T-cell (primary cell): ENCODE data around the gene KCNMA1. TPM values are rescaled to one million over a fixed set of nuclear protein-coding genes. Genes with fewer than 3 reads are reported as not detected.

ENCODE experiments used
- ATAC-seq, 4 experiments: fragments of 200-7000 bp in 3 of 4; fragments of 150-1000 bp in 1 of 4; cut with Tn5 transposase; replicated peaks in 1 of 4; 1 replicate in 3 of 4; 2 replicates in 1 of 4; pipeline ENCODE4 v1.10.0; 2021; ENCODE audit warnings: moderate library complexity in 3 of 4, mild to moderate bottlenecking in 2 of 4, moderate number of reproducible peaks in 1 of 4
- CTCF ChIA-PET, 2 donors: fragments of 300-600 bp; sonication (Branson Sonifier 250); formaldehyde crosslinking; loops; one replicate each; lab custom pipeline; 2022; ENCODE audit warnings: antibody characterized with exemption in 2 of 2; lab: Charles Lee
- POLR2A ChIA-PET, 2 donors: fragments of 300-600 bp; sonication (Branson Sonifier 250); formaldehyde crosslinking; loops; one replicate each; lab custom pipeline; 2022; ENCODE audit warnings: antibody characterized with exemption in 2 of 2; lab: Charles Lee
- DNase-seq, 35 experiments: peaks; one replicate each; pipeline versions ENCODE4 v3.0.0 to v3.0.0-alpha.2; 2013 to 2023
- H3K27ac ChIP-seq: one replicate; pipeline ENCODE4 v1.5.1; 2013; ENCODE audit warnings: low read length
- H3K27me3 ChIP-seq, 2 experiments: replicated peaks in 1 of 2; 1 replicate in 1 of 2; 2 replicates in 1 of 2; pipeline versions ENCODE4 v1.6.1 to v1.7.0; 2013; ENCODE audit warnings: low read length in 1 of 2, mixed read lengths in 1 of 2; ENCODE audit not compliant: control insufficient read depth in 2 of 2, insufficient read depth in 2 of 2; ENCODE audit errors: extremely low read depth in 1 of 2
- H3K36me3 ChIP-seq, 2 donors: 1 replicate in 1 of 2; 2 replicates in 1 of 2; pipeline versions ENCODE4 v1.6.1 to v1.7.0; 2013; ENCODE audit warnings: low read length in 1 of 2; ENCODE audit not compliant: control insufficient read depth in 2 of 2, insufficient read depth in 1 of 2; ENCODE audit errors: extremely low read depth in 1 of 2
- H3K4me1 ChIP-seq, 2 experiments: 1 replicate in 1 of 2; 2 replicates in 1 of 2; pipeline versions ENCODE4 v1.6.1 to v1.7.0; 2013; ENCODE audit warnings: low read length in 2 of 2, mixed read lengths in 1 of 2; ENCODE audit not compliant: insufficient read depth in 2 of 2, control insufficient read depth in 1 of 2; ENCODE audit errors: extremely low read depth in 1 of 2
- H3K4me3 ChIP-seq, 2 donors: 1 replicate in 1 of 2; 2 replicates in 1 of 2; pipeline versions ENCODE4 v1.5.1 to v1.7.0; 2013; ENCODE audit warnings: mild to moderate bottlenecking in 2 of 2, low read length in 1 of 2, moderate library complexity in 1 of 2; ENCODE audit not compliant: control insufficient read depth in 1 of 2; ENCODE audit errors: extremely low read depth in 1 of 2
- H3K9me3 ChIP-seq: 2 replicates; pipeline ENCODE4 v1.7.0; 2013
- H3K27ac Mint-ChIP-seq, 2 donors: one replicate each; pipeline ENCODE4 v1.8.0; 2020 to 2021; ENCODE audit warnings: mild to moderate bottlenecking in 2 of 2, mixed read lengths in 2 of 2
- H3K27me3 Mint-ChIP-seq, 2 donors: one replicate each; pipeline ENCODE4 v1.8.0; 2021 to 2022; ENCODE audit warnings: mixed read lengths in 2 of 2
- H3K36me3 Mint-ChIP-seq: one replicate; pipeline ENCODE4 v1.8.0; 2021; ENCODE audit warnings: mixed read lengths
- H3K4me1 Mint-ChIP-seq, 3 donors: one replicate each; pipeline ENCODE4 v1.8.0; 2020 to 2022; ENCODE audit warnings: mixed read lengths in 3 of 3, mild to moderate bottlenecking in 1 of 3
- H3K4me3 Mint-ChIP-seq, 3 donors: one replicate each; pipeline ENCODE4 v1.8.0; 2020 to 2022; ENCODE audit warnings: mild to moderate bottlenecking in 3 of 3, mixed read lengths in 3 of 3, moderate library complexity in 3 of 3
- H3K9me3 Mint-ChIP-seq, 3 donors: one replicate each; pipeline ENCODE4 v1.8.0; 2020 to 2022; ENCODE audit warnings: mixed read lengths in 3 of 3
- WGBS: methylation state at CpG from one replicate; pipeline ENCODE4 v1.1.5; 2013; ENCODE audit warnings: missing lambda C conversion rate; ENCODE audit not compliant: insufficient coverage; 5-methylcytosine and 5-hydroxymethylcytosine counted together
- total RNA-seq, 35 experiments: library from RNA in 6 of 35; stranded (reverse) in 6 of 35; fragments of 120-200 nt in 1 of 35; gene quantifications; one replicate each; pipeline versions ENCODE4 v1.2.1 to v1.2.4 and lab custom pipeline; 2013 to 2026

Gene KCNMA1
- total RNA-seq, 5 donors from 2014 or later (not counting 1 experiment from before 2014, with no cell fraction given), result 0.14 to 1.6 (median 0.60) TPM

DNA sequence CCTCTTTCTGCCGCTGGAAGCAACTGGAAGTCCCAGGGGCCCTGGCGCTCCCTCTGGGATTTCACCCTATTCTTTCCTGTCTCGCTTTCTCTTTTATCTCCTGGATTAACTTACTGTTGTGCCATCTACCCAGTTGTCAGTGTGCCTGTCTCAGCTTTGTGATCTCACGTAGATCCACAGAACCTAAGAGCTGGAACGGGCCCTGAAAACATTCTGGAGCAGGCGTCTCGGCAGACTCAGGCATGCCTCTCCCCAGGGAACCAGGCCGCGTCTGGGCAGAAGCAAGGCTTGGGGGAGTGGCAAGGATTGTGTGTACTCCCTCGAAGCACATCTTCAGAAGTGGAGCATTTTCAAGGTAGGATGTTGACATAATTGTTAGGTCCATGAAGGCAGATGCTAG, 87.2 kb downstream of the KCNMA1 start:
- Histone ChIP-seq H3K27ac (no peak overlapping the region), H3K4me3 (no peak overlapping the region), H3K27me3 (peaks cover 0 to 21% of the 10 kb centered on the region in 2 experiments), H3K36me3 (no peaks in the 10 kb centered on the region), H3K4me1 (no peaks in the 10 kb centered on the region), H3K9me3 (no peaks in the 10 kb centered on the region)
- Mint-ChIP-seq H3K36me3 (no peaks in the 10 kb centered on the region), H3K9me3 (no peaks in the 10 kb centered on the region), H3K4me3 (no peak overlapping the region), H3K27ac (no peak overlapping the region), H3K27me3 (peaks cover 9 to 14% of the 10 kb centered on the region in 2 donors), H3K4me1 (no peaks in the 10 kb centered on the region)
- ChIA-PET POLR2A (no interaction called here), CTCF (no interaction called here)
- 84% methylated on average over 9 of the region's 10 CpGs for WGBS
- ATAC-seq, result no peak
- no peak for DNase-seq

DNA sequence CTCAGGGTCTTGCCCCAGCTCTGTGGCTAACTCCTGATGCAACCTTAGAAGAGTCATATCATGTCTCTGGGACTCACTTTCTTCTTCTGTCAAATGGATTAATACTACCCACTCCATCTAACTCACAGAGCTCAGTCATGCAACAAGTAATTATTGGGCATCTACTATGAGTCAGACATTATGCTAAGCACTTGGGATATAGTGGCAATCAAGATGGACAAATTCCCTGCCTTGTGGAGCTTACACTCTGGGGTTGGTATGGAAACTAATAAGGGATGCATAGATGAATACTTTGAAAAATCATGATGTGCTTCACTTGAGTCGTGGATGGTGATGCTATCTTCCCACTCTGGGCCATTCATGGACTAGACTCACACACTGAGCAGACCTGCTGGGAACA, 88.9 kb downstream of the KCNMA1 start:
- Histone ChIP-seq H3K4me1 (no peaks in the 10 kb centered on the region), H3K36me3 (no peaks in the 10 kb centered on the region), H3K4me3 (no peak overlapping the region), H3K9me3 (no peaks in the 10 kb centered on the region), H3K27ac (no peak overlapping the region), H3K27me3 (peaks cover 0 to 19% of the 10 kb centered on the region in 2 experiments)
- ChIA-PET CTCF (no interaction called here), POLR2A (no interaction called here)
- ATAC-seq (no peak), DNase-seq (no peak)
- Mint-ChIP-seq H3K4me1 (no peaks in the 10 kb centered on the region), H3K27me3 (peaks cover 9 to 14% of the 10 kb centered on the region in 2 donors), H3K36me3 (no peaks in the 10 kb centered on the region), H3K27ac (no peak overlapping the region), H3K4me3 (no peak overlapping the region), H3K9me3 (peaks cover 0 to 6% (median 0%) of the 10 kb centered on the region in 3 donors)
- 40% methylated on average over 1 of the region's 1 CpG for whole genome bisulfite sequencing

DNA sequence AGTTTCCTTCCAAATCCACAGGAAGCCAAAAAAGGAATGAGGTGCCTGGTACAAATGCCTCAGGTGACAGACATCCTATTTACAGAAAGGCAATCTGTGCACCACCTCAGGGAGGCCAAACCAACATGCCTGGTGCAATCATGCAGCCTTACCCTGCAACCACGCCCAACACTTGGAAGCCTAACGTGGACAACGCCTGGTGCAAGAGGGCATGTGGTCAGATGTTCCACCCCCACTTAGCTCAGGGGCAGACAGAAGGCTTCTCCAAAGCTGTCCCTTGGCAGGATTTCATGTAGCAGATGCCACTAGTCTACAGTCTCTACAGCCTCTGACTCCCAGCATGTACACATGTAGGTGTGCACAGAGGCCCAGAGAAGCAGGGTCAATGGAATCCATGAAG, 89.5 kb downstream of the KCNMA1 start:
- H3K4me3 ChIP-seq, result no peak overlapping the region
- Mint-ChIP-seq H3K36me3 (no peaks in the 10 kb centered on the region), H3K27ac (no peak overlapping the region), H3K27me3 (peaks cover 9 to 14% of the 10 kb centered on the region in 2 donors), H3K4me1 (no peaks in the 10 kb centered on the region), H3K4me3 (no peak overlapping the region), H3K9me3 (peaks cover 0 to 7% (median 0%) of the 10 kb centered on the region in 3 donors)
- DNase-seq (no peak), ATAC-seq (no peak)
- WGBS, result 95% methylated on average over 3 of the region's 3 CpGs
- no peaks in the 10 kb centered on the region for H3K9me3 ChIP-seq
- POLR2A ChIA-PET, result no interaction called here
- no peak overlapping the region for H3K27ac ChIP-seq
- no peaks in the 10 kb centered on the region for H3K36me3 ChIP-seq
- H3K4me1 ChIP-seq, result no peaks in the 10 kb centered on the region
- peaks cover 0 to 15% of the 10 kb centered on the region in 2 experiments for H3K27me3 ChIP-seq
- CTCF ChIA-PET, result no interaction called here

DNA sequence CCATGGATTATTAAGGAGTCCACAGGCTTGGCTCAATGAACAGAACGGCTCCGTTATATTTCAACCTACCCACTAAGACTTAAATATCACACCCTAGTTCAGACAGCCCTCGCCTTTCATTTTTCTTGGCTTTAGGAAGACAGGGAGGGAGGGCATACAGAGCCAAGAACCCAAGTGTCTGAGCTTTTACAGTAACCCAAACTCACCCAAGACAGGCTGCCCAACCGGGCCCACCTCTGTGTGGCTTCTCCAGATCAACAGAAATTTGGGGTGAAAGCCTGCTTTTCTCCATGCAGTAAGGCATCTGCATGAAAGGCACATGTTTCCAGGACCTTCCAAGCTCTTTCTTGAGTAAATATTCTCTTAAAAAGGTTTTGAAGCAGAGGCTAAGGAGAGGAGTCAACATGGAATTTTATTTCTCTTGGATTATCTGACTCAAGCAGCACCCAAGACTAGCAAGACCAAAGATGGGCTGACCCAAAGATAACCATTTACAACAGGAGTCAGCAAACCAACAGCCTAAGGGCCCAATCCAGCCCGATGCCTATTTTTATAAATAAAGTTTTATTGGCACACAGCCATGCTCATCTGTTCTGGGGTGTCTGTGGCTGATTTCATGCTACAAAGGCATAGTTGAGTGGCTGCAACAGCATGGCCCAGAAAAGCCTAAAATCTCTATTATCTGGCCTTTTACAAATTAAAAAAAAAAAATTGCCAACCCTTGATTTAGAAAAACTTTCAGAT, 90.1 kb downstream of the KCNMA1 start:
- Mint-ChIP-seq H3K4me3 (no peak overlapping the region), H3K4me1 (no peaks in the 10 kb centered on the region), H3K27me3 (peaks cover 9 to 14% of the 10 kb centered on the region in 2 donors), H3K36me3 (no peaks in the 10 kb centered on the region), H3K27ac (no peak overlapping the region), H3K9me3 (peaks cover 0 to 10% (median 0%) of the 10 kb centered on the region in 3 donors)
- DNase-seq, result no peak
- POLR2A ChIA-PET, result interaction anchor here in 1 of 2 donors (0.6 kb wide), 1 partner anchor 124 kb away, joined by 3 read pairs; no protein-coding TSS in a partner anchor
- no peak overlapping the region for H3K4me3 ChIP-seq
- no peaks in the 10 kb centered on the region for H3K9me3 ChIP-seq
- CTCF ChIA-PET, result no interaction called here
- ATAC-seq, result no peak
- WGBS, result no CpG with 5 or more reads among the region's 5 CpGs
- H3K27ac ChIP-seq, result no peak overlapping the region
- H3K4me1 ChIP-seq, result no peaks in the 10 kb centered on the region
- H3K27me3 ChIP-seq, result peaks cover 0 to 15% of the 10 kb centered on the region in 2 experiments
- H3K36me3 ChIP-seq, result no peaks in the 10 kb centered on the region

DNA sequence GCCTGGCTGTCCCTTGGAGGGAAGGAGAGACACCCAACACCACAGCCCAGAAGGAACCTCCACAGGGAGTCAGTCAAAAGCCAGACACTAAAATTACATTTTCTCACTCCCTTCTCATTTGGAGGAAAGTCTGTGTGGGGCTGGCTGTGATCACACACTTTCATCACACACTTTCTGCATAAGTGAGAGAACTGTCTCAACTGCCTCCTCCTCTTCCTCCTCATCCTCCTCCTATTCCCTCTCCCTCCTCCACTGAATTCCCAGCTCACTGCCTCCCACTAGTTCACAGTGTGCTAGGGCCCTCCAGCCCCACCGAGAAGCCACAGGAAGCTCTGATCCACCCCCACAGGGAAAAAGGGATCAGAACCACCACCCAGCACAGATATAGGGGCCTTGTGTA, 91.6 kb downstream of the KCNMA1 start:
- Histone ChIP-seq H3K4me3 (no peak overlapping the region), H3K36me3 (no peaks in the 10 kb centered on the region), H3K27ac (no peak overlapping the region), H3K9me3 (no peaks in the 10 kb centered on the region), H3K27me3 (peaks cover 0 to 15% of the 10 kb centered on the region in 2 experiments), H3K4me1 (no peaks in the 10 kb centered on the region)
- no peak for ATAC-seq
- Mint-ChIP-seq H3K27ac (no peak overlapping the region), H3K4me1 (no peaks in the 10 kb centered on the region), H3K27me3 (peaks cover 7 to 14% of the 10 kb centered on the region in 2 donors), H3K4me3 (no peak overlapping the region), H3K36me3 (no peaks in the 10 kb centered on the region), H3K9me3 (peaks cover 0 to 11% (median 0%) of the 10 kb centered on the region in 3 donors)
- ChIA-PET CTCF (no interaction called here), POLR2A (no interaction called here)
- 80% methylated on average over 1 of the region's 1 CpG for WGBS
- no peak for DNase-seq

DNA sequence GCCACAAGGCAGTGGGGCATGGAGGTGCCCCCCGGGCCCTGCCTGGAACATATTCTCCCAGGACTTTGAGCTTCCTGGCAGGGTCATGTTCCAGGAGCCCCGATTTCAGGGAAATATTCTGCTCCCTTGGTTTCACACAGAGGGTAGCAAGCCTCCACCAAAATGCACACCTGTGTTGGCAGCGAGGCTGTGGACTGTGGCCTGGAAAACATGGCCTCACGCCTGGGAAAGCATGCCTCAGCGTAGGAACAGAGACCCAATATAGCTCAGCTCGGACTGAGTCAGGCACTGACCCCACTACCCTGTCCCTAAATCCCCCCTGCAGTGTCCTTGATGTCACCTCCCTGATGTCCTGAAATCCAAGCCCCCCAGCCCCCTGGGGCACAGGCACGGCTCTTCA, 92.0 kb downstream of the KCNMA1 start:
- H3K9me3 Mint-ChIP-seq, result peaks cover 0 to 13% (median 0%) of the 10 kb centered on the region in 3 donors
- POLR2A ChIA-PET, result no interaction called here
- no peak for DNase-seq
- Histone ChIP-seq H3K27me3 (peaks cover 0 to 15% of the 10 kb centered on the region in 2 experiments), H3K4me3 (no peak overlapping the region), H3K27ac (no peak overlapping the region), H3K36me3 (no peaks in the 10 kb centered on the region), H3K4me1 (no peaks in the 10 kb centered on the region), H3K9me3 (no peaks in the 10 kb centered on the region)
- H3K4me3 Mint-ChIP-seq, result no peak overlapping the region
- no peak for ATAC-seq
- peaks cover 7 to 14% of the 10 kb centered on the region in 2 donors for H3K27me3 Mint-ChIP-seq
- H3K4me1 Mint-ChIP-seq, result no peaks in the 10 kb centered on the region
- H3K36me3 Mint-ChIP-seq, result no peaks in the 10 kb centered on the region
- CTCF ChIA-PET, result no interaction called here
- 71% methylated on average over 7 of the region's 7 CpGs for WGBS
- H3K27ac Mint-ChIP-seq, result no peak overlapping the region
